Ovary (tissue), 3 donors: ENCODE data around the gene F12.

ENCODE experiments used
- EP300 ChIP-seq: sonication (generic); formaldehyde crosslinking; IDR thresholded peaks from one replicate; pipeline ENCODE4 v1.6.1; 2017; ENCODE audit warnings: antibody characterized with exemption
- POLR2A ChIP-seq: fragments of 450-650 bp; IDR thresholded peaks from one replicate; pipeline ENCODE4 v1.6.1; 2017; ENCODE audit warnings: antibody characterized with exemption, mild to moderate bottlenecking, moderate library complexity
- TF ChIP-seq, protein P1 (sequence below), 3 donors: fragments of 450-650 bp in 2 of 3; fragments of 200-600 bp in 1 of 3; IDR thresholded peaks; one replicate each; pipeline versions ENCODE4 v1.5.1 to v1.8.0; 2016 to 2022; ENCODE audit warnings: antibody characterized with exemption in 3 of 3, mild to moderate bottlenecking in 1 of 3
- donor health status: DM: no; HTN: no; CAD: no.

DNA sequence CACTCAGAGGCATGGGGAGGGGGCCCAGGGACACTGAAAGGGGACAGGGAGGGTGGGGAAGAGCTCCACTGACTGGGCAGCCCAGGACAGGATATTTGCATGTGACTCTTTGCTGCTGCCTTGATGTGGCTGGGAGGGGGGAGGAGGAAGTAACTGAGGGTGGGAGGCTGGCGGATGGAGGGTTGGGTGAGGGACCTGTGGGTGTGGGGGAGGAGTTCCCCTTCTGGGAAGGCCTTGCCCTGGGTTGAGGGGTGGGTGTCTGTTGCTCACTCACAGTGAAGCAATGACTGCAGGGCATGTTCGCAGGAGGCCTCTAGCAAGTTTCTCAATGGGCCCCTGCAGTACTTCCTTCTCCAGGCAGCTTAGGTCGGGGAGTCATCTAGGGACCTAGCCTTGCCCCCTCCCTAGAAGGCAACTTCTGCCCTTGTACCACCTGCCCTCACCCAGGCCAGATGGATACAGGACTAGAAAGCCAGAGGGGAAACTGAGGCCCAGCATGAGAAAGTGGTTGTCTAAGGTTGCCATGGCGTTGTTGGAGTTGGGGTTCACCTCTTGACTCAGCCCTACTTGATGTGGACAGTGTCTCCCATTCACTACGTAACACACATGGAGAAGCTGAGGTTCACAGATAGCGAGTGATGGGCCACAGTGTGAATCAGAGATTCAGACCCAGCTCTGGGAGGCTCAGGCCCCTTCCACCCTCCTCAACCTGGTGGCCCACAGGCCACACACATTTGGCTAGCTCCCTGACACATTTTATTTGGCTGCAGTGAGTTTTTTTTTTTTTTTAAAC lies 20.1 kb upstream of the F12 start:
- TF ChIP-seq, protein P1, sequence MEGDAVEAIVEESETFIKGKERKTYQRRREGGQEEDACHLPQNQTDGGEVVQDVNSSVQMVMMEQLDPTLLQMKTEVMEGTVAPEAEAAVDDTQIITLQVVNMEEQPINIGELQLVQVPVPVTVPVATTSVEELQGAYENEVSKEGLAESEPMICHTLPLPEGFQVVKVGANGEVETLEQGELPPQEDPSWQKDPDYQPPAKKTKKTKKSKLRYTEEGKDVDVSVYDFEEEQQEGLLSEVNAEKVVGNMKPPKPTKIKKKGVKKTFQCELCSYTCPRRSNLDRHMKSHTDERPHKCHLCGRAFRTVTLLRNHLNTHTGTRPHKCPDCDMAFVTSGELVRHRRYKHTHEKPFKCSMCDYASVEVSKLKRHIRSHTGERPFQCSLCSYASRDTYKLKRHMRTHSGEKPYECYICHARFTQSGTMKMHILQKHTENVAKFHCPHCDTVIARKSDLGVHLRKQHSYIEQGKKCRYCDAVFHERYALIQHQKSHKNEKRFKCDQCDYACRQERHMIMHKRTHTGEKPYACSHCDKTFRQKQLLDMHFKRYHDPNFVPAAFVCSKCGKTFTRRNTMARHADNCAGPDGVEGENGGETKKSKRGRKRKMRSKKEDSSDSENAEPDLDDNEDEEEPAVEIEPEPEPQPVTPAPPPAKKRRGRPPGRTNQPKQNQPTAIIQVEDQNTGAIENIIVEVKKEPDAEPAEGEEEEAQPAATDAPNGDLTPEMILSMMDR (IDR thresholded peaks at IDR 0.05): no peak
- no peak for TF ChIP-seq POLR2A
- no peak for TF ChIP-seq EP300
